ENCODE data around the gene MACROD1.

- TF ChIP-seq EZH2 (IDR thresholded peaks at IDR 0.05; ENCODE audit: insufficient read depth, low read length): no peak
- TF ChIP-seq, protein P1, sequence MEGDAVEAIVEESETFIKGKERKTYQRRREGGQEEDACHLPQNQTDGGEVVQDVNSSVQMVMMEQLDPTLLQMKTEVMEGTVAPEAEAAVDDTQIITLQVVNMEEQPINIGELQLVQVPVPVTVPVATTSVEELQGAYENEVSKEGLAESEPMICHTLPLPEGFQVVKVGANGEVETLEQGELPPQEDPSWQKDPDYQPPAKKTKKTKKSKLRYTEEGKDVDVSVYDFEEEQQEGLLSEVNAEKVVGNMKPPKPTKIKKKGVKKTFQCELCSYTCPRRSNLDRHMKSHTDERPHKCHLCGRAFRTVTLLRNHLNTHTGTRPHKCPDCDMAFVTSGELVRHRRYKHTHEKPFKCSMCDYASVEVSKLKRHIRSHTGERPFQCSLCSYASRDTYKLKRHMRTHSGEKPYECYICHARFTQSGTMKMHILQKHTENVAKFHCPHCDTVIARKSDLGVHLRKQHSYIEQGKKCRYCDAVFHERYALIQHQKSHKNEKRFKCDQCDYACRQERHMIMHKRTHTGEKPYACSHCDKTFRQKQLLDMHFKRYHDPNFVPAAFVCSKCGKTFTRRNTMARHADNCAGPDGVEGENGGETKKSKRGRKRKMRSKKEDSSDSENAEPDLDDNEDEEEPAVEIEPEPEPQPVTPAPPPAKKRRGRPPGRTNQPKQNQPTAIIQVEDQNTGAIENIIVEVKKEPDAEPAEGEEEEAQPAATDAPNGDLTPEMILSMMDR (IDR thresholded peaks at IDR 0.05; ENCODE audit: insufficient read depth, low read depth, low read length): no peak
Observed at GRCh38 chr11:64150051-64150450, 15.9 kb downstream of the MACROD1 start.

Data from astrocyte (in vitro differentiated cells and primary cell).